DMS53 (cell line): ENCODE measurements around the gene C3orf20.

Source experiments
- DNase-seq: peaks from one replicate; lab custom pipeline; 2025; lab: John Stamatoyannopoulos, UW

The C3orf20 gene

GRCh38 chr3:14816359-14816758 lies 141.4 kb downstream of the C3orf20 start:
- no peak for DNase-seq

GRCh38 chr3:14818804-14819500 lies 144.0 kb downstream of the C3orf20 start, which contains the start of gene FGD5:
TSS of gene FGD5 (plus strand) at chr3:14818962. CDS start at chr3:14819072, 110 bp downstream.
- DNase-seq = no peak

- DNase-seq = no peak
These were observed 144.7 kb downstream of the C3orf20 start for GRCh38 chr3:14819671-14820070.

- no peak for DNase-seq
These were observed 145.2 kb downstream of the C3orf20 start for GRCh38 chr3:14820156-14820555.

GRCh38 chr3:14821151-14821550 lies 146.2 kb downstream of the C3orf20 start:
- no peak for DNase-seq

- DNase-seq = no peak
These were observed 147.2 kb downstream of the C3orf20 start for GRCh38 chr3:14822134-14822533.
